ENCODE data around the gene SCCPDH. TPM values are rescaled to one million over a fixed set of nuclear protein-coding genes. Genes with fewer than 3 reads are reported as not detected.

SCCPDH gene
- polyA plus RNA-seq, 3 donors: 14.6 to 31.0 (median 19.8) TPM

GRCh38 chr1:246773213-246773641, 49.0 kb downstream of the SCCPDH start:
- 95 to 99% (median 97%) methylated on average over 4 of the region's 4 CpGs for WGBS, 3 donors
- no peak overlapping the region for H3K27ac ChIP-seq (ENCODE audit: low read depth, low read length)

GRCh38 chr1:246775531-246776385, 51.5 kb downstream of the SCCPDH start:
- 89 to 93% (median 89%) methylated on average over 23 of the region's 23 CpGs for WGBS, 3 donors
- H3K27ac ChIP-seq (ENCODE audit: low read depth, low read length): no peak overlapping the region

- H3K27ac ChIP-seq (ENCODE audit: low read depth, low read length): no peak overlapping the region
- WGBS, 3 donors: 90 to 97% (median 96%) methylated on average over 6 of the region's 6 CpGs
These were observed 52.7 kb downstream of the SCCPDH start for GRCh38 chr1:246776923-246777322.

- WGBS, 3 donors: 90 to 96% (median 95%) methylated on average over 10 of the region's 10 CpGs
- H3K27ac ChIP-seq (ENCODE audit: low read depth, low read length): no peak overlapping the region
These were observed 54.5 kb downstream of the SCCPDH start for GRCh38 chr1:246778663-246779062.

GRCh38 chr1:246779561-246780175, 55.5 kb downstream of the SCCPDH start:
- no peak overlapping the region for H3K27ac ChIP-seq (ENCODE audit: low read depth, low read length)
- WGBS, 3 donors: 90 to 95% (median 90%) methylated on average over 13 of the region's 13 CpGs

- H3K27ac ChIP-seq (ENCODE audit: low read depth, low read length): no peak overlapping the region
- WGBS, 3 donors: 93 to 97% (median 96%) methylated on average over 9 of the region's 9 CpGs
These were observed 56.1 kb downstream of the SCCPDH start for GRCh38 chr1:246780264-246780663.

GRCh38 chr1:246781212-246781611, 57.0 kb downstream of the SCCPDH start:
- H3K27ac ChIP-seq (ENCODE audit: low read depth, low read length): no peak overlapping the region
- 95 to 99% (median 96%) methylated on average over 7 of the region's 7 CpGs for WGBS, 3 donors

- WGBS, 3 donors: 26 to 45% (median 34%) methylated on average over 16 of the region's 16 CpGs
- H3K27ac ChIP-seq (ENCODE audit: low read depth, low read length): no peak overlapping the region
These were observed 58.1 kb downstream of the SCCPDH start for GRCh38 chr1:246782120-246782900.

- H3K27ac ChIP-seq (ENCODE audit: low read depth, low read length): no peak overlapping the region
- WGBS, 3 donors: 19 to 68% (median 22%) methylated on average over 19 of the region's 19 CpGs
These were observed 60.6 kb downstream of the SCCPDH start for GRCh38 chr1:246784621-246785493.

GRCh38 chr1:246785494-246786111, 61.4 kb downstream of the SCCPDH start:
- 82 to 86% (median 83%) methylated on average over 17 to 18 of the region's 18 CpGs for WGBS, 3 donors
- H3K27ac ChIP-seq (ENCODE audit: low read depth, low read length): no peak overlapping the region

- H3K27ac ChIP-seq (ENCODE audit: low read depth, low read length): no peak overlapping the region
- WGBS, 3 donors: 76 to 78% (median 77%) methylated on average over 19 of the region's 19 CpGs
These were observed 62.5 kb downstream of the SCCPDH start for GRCh38 chr1:246786606-246787238.

GRCh38 chr1:246787781-246788513, 63.7 kb downstream of the SCCPDH start:
- H3K27ac ChIP-seq (ENCODE audit: low read depth, low read length): no peak overlapping the region
- WGBS, 3 donors: 87 to 93% (median 90%) methylated on average over 12 of the region's 12 CpGs

- H3K27ac ChIP-seq (ENCODE audit: low read depth, low read length): no peak overlapping the region
- 7 to 8% (median 7%) methylated on average over 26 to 37 of the region's 37 CpGs for WGBS, 3 donors
These were observed 64.7 kb downstream of the SCCPDH start for GRCh38 chr1:246788895-246789338.

- no peak overlapping the region for H3K27ac ChIP-seq (ENCODE audit: low read depth, low read length)
- 74 to 84% (median 77%) methylated on average over 25 of the region's 25 CpGs for WGBS, 3 donors
These were observed 65.5 kb downstream of the SCCPDH start for GRCh38 chr1:246789454-246790339.

GRCh38 chr1:246790364-246790763, 66.2 kb downstream of the SCCPDH start:
- WGBS, 3 donors: 93 to 96% (median 93%) methylated on average over 7 of the region's 7 CpGs
- no peak overlapping the region for H3K27ac ChIP-seq (ENCODE audit: low read depth, low read length)

- no peak overlapping the region for H3K27ac ChIP-seq (ENCODE audit: low read depth, low read length)
- 92 to 95% (median 92%) methylated on average over 19 of the region's 19 CpGs for WGBS, 3 donors
These were observed 66.6 kb downstream of the SCCPDH start for GRCh38 chr1:246790833-246791232.
